GM18526 (cell line): ENCODE data around the gene IMMT.

Source experiments
- POLR2A ChIP-seq: IDR thresholded peaks from 3 replicates; pipeline ENCODE4 v1.6.1; 2011; ENCODE audit not compliant: insufficient read length; ENCODE audit errors: extremely low read depth

The IMMT gene

DNA sequence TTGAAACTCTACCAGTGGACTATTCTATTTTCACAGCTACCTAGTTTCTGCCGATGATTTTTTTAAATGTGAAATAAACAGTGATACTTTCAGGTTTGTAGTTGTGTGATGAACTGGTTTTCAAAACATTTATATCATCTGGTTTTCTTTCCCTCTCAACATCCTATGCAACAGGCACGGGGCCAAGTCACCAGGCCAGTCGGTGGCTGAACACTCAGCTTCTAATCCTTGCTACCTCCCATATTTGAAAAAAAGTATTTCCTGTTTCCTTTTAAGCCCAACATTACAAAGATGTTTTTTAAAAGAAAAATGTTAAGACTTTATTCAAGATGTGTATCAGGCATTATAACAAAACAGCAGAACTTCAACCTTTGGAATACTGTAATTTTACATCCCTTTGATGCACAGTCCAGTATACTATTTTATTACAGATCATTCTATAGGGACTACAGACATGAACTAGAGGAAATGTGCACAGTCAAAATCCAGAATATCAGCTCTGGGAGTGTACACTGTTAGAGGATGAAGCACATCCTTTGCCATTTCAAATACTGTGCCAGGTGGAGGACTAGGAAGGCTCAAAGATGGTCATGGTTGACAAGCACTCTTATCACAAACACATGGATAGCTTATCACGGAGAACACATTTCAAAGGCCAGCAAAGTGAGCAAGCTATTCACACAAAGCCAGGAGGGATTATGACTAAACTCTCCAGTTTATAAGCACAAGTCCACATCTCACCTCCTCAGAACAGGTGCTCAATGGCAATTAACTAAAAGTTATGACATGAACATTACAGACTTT, 18.6 kb upstream of the IMMT start:
- no peak for TF ChIP-seq POLR2A

DNA sequence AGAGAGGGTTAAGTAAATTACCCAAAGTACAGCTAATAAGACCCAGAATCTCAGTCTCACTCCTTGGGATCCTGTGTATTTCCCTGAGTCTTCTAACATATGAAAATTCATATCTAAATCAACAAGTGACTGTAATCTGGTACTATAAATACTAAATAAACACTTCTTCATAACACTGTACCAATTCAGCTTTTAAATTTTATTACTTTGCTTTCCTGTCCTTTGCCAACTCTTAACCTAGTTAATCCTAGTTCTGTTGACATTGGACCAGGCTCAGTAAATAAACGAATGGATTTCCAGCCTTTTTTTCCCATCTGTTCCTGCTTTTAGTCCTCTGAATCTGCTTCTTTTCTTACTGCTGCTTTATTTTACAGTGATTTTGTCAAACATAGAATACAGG, 17.8 kb upstream of the IMMT start:
- TF ChIP-seq POLR2A: no peak

DNA sequence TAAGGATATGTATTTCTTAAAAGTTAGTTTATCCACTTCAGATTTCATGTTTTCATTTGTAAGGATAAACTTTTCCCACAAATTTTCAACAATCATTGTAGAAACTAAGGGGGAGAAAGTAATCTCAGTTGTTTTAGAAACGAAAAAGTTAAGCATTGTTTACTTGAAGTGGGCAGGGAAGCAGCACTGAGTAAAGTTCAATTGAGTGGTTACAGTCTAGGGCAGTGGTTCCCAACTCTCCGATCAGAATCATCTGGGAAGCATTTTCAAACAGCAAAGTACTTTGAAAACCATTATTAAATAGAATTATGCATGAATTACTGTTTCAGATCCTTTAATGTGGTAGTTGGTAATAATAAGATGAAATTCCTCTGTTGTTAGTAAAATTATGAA, 16.5 kb upstream of the IMMT start:
- no peak for TF ChIP-seq POLR2A

DNA sequence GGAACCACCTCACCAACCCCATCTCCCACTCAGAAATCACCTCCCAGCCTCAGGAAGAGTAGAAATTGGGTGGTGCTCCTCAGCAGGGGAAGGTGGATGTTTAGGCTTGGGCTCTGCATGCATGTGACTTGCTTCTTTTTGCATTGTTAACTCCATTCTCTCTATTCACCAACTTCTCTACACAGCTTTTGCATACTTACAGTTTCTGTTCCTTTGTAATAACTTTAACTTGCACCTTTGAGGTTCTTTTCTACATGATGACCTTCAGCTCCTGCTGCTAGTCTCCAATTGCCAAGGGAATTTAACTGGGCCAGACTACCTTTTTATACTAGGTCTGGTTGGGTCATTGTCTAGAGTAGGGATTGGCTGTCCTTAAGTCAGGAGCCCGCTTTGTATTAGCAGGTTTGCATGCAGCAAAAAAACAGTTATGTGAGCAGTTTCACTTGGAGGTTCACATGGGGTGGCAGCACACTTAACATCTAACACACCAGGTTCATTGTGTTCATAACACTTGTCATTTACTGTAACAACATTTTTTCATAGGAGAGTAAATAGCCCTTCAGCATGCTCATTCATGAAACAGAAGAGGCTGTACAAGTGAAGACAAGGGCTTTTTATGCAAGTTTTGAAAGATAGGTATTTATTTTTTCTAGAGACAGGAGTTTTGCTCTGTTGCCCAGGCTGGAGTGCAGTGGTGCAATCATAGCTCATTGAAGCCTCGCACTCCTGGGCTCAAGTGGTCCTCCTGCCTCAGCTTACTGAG, 16.0 kb upstream of the IMMT start:
- no peak for TF ChIP-seq POLR2A

DNA sequence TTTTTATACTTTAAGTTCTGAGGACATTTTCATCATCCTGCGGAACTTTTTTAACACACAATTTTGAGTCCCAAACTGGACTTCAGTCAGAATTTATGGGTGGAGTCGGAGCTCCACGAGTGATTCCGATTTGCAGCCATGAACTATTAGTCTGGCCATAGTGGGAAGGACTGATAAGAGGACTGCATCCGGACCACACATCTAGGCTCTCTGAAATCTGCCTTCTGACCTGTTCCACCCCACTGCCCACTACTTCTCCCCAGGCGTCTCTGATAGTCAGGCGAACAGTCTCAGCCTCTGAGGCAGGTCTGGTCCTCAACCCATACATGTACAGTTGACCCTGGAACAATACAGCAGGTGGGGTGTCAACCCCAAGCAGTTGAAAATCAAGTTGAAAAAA, 9.2 kb upstream of the IMMT start:
- no peak for TF ChIP-seq POLR2A

DNA sequence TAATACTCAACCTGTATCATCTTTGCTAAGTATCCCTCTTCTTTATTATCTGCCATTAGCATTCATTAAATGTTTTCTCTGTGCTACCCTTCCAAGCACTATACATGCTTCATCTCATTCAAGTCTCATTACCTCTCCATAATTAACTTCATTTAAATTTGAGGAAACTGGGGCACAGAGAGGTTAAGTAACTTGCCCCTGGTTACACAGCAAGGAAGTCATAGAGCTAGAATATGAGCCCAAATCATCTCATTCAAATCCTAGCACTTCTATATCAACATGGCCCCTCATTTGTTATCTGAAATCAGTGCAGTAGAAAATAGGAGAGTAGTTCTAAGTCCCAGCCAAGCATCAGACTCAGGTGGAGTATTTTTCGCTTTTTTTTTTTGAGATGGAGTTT, 8.4 kb upstream of the IMMT start:
- no peak for TF ChIP-seq POLR2A

DNA sequence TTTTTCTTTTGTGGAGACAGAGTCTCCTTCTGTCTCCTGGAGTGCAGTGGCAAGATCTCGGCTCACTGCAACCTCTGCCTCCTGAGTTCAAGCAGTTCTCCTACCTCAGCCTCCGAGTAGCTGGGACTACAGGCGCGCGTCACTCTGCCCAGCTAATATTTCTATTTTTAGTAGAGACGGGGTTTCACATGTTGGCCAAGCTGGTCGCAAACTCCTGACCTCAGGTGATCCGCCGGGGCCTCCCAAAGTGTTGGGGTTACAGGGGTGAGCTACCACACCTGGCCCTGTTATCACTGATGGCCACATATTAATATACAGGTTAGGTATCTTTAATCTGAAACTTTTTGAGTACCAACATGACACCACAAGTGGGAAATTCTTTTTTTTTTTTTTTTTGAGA, 7.4 kb upstream of the IMMT start:
- TF ChIP-seq POLR2A: no peak

DNA sequence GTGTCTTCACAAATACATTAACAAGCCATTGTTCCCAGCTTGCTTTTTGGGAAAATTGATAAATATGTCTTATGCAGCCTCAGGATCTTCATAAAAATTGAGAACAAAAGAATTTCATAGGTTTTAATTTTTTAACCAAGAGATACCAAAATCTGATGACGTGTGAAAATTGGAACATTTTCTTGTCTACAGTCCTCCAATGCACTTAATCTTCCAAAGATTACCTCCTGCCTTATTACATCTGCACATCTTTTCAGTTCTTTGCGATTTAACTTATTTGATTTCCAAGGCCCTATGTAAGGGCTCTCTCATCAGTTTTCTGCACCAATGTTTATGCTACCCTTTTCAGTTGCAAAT, 7.1 kb upstream of the IMMT start:
- no peak for TF ChIP-seq POLR2A

DNA sequence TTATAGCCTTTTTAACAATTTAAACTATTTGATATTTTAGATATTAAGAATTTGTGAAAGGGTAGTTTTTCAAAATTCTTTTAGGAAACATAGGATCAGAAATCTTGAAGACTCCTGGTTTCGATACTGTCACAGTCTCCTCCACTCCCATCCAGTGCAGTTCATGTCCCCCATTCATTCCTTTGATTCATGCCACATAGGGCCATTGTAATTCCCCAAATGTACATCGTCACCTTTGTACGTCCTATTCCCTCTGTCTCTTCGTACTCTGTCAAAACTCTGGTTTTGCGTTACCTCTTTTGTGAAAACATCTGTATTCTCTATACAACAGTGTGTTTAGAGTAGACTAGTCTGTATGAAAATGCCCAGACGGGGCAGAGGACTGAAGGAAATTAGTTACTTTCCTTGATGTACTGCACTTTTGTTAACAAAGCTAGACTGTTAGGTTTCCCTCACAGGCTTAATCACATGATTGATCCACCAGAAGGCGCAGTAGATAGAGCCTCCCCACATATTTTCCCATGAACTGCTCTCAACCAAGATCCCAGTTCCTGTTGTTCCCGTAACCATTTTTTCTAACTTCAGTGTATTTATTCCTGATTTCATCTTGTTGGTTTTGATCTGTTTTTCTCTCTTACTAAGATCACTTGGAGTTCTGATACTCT, 6.5 kb upstream of the IMMT start:
- TF ChIP-seq POLR2A: no peak

DNA sequence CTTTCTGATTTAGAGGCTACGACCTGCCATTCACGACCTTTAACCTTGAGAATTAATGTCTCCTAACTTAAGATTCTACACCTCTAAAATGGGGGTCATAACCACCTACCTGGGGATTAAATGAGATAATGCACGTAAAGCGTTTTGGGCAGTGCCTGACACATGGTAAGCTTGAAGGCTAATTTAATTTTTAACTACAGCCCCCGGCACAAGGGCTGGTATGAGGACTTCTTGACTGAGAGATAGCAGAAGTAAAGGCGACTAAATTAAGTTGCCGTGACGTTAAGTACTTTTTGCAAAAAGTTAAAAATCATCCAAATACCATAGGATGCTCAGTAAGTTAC, 4.5 kb upstream of the IMMT start:
- no peak for TF ChIP-seq POLR2A

DNA sequence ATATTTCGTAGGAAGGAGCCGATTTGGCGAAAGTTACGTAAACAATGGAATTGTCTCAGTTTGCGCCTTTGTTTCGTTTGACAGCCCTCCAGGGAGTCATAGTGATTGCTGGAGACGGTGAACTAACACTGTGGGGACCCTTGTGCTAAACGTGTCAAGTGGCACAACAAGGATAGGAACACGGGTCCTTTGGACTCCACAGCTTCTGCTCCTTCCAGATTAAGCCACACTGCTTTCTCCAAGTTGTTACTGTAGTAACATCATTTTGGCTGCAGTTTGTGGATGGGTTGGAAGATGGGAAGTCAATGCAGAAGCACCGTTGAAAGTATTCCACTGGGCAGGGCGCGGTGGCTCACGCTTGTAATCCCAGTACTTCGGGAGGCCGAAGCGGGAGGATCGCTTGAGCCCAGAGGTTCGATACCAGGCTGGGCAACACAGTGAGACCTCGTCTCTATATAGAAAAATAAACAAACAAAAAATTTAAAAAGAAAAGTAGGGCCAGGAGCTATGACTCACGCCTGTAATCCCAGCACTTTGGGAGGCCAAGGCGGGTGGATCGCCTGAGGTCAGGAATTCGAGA, 636 bp upstream of the IMMT start:
- no peak for TF ChIP-seq POLR2A

DNA sequence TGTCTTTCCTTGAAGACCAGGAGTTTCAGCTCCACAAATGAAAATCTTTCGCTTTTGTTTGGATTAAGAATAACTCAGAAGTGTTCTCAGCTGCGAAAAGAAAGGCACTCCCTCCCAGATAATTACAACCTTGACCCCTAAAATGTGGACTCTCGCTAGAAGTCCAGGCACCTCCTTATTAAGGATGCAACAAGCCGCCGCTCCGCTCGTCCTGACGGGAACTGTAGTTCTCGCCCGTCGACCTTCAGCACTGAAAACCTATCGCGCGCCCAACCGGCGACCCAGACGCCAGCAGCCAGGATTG, 559 bp downstream of the IMMT start:
- TF ChIP-seq POLR2A: no peak

DNA sequence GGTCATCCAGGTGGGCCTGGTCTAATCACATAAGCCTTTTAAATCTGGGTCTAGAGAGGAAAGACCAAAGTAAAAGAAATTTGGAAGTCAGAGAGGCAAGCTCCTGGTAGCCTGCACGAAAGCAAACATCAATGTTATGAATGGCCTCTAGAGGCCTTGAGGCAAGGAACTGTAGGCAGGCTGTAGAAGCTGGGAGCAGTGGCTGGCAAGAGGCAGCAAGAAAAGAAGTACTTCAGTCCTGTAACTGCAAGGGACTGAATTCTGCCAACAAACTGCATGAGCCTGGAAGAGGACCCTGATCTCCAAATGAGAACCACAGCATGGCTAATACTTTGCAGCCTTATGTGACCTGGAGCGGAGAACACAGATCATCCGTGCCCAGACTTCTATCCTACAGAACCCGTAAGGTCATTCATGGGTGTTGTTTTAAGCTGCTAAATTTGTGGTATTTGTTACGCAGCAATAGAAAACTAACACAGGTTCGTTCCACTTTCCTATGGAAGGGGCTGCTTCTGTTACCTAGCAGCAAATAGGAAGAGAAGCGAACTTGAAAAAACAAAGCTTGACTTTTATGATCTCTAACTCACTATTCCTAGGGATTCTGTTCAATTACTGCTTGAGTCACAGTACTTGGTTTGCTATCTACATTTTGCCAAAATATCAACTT, 1.2 kb downstream of the IMMT start:
- no peak for TF ChIP-seq POLR2A

DNA sequence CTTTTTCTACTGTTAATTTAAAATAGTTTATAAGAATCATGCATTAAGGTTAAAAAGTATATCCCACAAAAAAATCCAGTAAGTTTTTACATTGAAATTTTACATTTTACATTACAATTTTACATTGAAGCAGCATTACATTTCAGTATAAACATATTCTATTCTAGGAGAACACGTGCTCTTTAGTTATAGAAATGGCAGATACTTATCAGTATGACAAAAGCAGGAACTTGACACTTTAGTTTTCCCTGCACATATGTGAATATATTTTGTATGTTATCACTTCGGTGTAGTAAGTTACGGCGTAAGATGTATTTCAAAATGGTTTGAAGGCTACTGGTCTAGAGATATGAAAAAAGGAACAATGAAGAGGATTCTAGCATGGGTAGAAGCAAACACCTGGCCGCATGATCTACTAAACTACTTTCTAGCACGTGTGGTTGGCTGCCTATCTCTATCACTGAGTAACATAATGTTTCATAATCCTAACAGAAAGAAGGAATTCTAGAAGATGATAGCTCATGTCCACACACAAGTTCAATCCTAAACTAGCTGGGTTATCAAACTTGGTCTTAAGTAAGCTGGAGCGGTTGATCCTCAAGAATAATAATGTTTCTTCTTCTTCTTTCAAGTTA, 5.4 kb downstream of the IMMT start:
- no peak for TF ChIP-seq POLR2A

DNA sequence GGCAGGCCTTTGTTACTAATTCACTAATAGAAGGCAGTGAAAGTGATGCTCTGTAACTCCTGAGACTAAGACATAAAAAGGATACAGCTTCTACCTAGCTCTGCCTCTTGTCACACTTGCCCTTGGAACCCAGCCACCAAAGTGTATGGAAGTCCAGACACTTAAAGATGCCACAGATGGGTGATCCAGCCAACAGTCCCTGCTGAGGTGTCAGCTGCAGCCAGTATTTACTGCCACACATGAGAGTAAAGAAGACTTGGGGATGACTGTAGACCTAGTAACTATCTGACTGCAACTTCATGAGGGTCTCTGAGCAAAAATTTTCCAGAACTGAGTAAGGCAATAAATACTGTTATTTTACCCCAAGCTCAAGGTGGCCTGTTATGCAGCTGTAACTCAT, 8.8 kb downstream of the IMMT start:
- no peak for TF ChIP-seq POLR2A
